ENCODE measurements around the gene ABTB2. TPM values are rescaled to one million over a fixed set of nuclear protein-coding genes. Genes with fewer than 3 reads are reported as not detected.

The ABTB2 gene
- total and polyA plus RNA-seq, 2 experiments from 2014 or later: 2.6 to 12.1 TPM

DNA sequence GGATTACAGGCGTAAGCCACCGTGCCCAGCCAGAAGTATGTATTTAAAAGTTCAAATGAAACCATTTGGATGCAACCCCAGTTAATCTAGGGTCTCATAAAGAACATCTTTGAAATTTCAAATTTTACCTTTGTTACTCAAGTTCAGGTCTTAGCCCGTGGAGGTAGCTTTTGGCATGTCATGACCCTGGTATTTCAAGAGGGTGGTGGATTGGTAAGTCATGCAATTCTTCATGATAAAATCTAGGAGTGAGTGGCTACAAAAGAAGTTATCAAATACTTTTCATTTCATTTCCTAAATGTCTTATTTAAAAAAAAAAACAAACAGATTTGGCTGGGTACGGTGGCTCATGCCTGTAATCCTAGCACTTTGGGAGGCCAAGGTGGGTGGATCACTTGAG, 80.6 kb downstream of the ABTB2 start (continued):
- TF ChIP-seq, protein P1, sequence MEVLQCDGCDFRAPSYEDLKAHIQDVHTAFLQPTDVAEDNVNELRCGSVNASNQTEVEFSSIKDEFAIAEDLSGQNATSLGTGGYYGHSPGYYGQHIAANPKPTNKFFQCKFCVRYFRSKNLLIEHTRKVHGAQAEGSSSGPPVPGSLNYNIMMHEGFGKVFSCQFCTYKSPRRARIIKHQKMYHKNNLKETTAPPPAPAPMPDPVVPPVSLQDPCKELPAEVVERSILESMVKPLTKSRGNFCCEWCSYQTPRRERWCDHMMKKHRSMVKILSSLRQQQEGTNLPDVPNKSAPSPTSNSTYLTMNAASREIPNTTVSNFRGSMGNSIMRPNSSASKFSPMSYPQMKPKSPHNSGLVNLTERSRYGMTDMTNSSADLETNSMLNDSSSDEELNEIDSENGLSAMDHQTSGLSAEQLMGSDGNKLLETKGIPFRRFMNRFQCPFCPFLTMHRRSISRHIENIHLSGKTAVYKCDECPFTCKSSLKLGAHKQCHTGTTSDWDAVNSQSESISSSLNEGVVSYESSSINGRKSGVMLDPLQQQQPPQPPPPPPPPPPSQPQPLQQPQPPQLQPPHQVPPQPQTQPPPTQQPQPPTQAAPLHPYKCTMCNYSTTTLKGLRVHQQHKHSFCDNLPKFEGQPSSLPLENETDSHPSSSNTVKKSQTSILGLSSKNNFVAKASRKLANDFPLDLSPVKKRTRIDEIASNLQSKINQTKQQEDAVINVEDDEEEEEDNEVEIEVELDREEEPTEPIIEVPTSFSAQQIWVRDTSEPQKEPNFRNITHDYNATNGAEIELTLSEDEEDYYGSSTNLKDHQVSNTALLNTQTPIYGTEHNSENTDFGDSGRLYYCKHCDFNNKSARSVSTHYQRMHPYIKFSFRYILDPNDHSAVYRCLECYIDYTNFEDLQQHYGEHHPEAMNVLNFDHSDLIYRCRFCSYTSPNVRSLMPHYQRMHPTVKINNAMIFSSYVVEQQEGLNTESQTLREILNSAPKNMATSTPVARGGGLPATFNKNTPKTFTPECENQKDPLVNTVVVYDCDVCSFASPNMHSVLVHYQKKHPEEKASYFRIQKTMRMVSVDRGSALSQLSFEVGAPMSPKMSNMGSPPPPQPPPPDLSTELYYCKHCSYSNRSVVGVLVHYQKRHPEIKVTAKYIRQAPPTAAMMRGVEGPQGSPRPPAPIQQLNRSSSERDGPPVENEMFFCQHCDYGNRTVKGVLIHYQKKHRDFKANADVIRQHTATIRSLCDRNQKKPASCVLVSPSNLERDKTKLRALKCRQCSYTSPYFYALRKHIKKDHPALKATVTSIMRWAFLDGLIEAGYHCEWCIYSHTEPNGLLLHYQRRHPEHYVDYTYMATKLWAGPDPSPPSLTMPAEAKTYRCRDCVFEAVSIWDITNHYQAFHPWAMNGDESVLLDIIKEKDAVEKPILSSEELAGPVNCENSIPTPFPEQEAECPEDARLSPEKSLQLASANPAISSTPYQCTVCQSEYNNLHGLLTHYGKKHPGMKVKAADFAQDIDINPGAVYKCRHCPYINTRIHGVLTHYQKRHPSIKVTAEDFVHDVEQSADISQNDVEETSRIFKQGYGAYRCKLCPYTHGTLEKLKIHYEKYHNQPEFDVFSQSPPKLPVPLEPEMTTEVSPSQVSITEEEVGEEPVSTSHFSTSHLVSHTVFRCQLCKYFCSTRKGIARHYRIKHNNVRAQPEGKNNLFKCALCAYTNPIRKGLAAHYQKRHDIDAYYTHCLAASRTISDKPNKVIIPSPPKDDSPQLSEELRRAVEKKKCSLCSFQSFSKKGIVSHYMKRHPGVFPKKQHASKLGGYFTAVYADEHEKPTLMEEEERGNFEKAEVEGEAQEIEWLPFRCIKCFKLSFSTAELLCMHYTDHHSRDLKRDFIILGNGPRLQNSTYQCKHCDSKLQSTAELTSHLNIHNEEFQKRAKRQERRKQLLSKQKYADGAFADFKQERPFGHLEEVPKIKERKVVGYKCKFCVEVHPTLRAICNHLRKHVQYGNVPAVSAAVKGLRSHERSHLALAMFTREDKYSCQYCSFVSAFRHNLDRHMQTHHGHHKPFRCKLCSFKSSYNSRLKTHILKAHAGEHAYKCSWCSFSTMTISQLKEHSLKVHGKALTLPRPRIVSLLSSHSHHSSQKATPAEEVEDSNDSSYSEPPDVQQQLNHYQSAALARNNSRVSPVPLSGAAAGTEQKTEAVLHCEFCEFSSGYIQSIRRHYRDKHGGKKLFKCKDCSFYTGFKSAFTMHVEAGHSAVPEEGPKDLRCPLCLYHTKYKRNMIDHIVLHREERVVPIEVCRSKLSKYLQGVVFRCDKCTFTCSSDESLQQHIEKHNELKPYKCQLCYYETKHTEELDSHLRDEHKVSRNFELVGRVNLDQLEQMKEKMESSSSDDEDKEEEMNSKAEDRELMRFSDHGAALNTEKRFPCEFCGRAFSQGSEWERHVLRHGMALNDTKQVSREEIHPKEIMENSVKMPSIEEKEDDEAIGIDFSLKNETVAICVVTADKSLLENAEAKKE (CRISPR knock-in tag; IDR thresholded peaks at IDR 0.05): no peak

DNA sequence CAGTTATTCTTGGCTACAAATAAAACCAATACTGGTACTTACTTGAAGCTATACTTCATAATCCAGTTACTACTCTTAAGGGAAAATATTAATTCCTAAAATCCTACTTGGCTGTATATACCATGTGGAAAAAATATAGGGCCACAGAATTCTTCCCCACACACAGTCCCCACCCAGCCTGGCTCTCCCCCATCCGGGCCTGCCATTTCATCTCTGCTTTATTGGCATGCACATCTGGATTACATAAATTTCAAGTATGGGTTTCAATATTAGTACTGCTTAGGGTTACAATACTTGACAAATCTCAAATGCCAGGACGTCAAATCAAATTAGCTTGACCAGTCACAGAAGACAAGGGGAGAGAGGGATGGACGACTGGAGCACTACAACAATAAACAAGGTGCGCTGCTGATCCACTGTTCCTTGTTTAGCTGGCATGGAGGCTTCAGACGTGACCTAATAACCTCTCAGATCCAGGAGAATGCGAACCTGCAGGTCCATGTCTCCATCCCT, 81.4 kb downstream of the ABTB2 start:
- no peak overlapping the region for H3K27ac ChIP-seq (ENCODE audit: low read depth)
- TF ChIP-seq, protein P1 (CRISPR knock-in tag; IDR thresholded peaks at IDR 0.05): no peak
- TF ChIP-seq EZH2 (IDR thresholded peaks at IDR 0.05; ENCODE audit: low read depth, unreplicated experiment) (no peak), ZNF114 (CRISPR knock-in tag; IDR thresholded peaks at IDR 0.05) (no peak), JUNB (IDR thresholded peaks at IDR 0.05; ENCODE audit: unreplicated experiment) (no peak), EZH2phosphoT487 (IDR thresholded peaks at IDR 0.05; ENCODE audit: unreplicated experiment) (no peak), NANOG (IDR thresholded peaks at IDR 0.05; ENCODE audit: borderline replicate concordance) (no peak), POLR2AphosphoS5 (IDR thresholded peaks at IDR 0.05; ENCODE audit: low read depth) (no peak), ZNF331 (CRISPR knock-in tag; IDR thresholded peaks at IDR 0.05; ENCODE audit: low read depth) (no peak)

More for the DNA sequence above, 81.4 kb downstream of the ABTB2 start:
- no peaks in the 10 kb centered on the region for H3F3A ChIP-seq (replicated peaks; ENCODE audit: low read depth)
- H3K79me2 ChIP-seq (replicated peaks; ENCODE audit: insufficient read depth): no peaks in the 10 kb centered on the region
- Mint-ChIP-seq H3K4me3 (no peak overlapping the region), H3K4me1 (peaks cover 11% of the 10 kb centered on the region), H3K27ac (no peak overlapping the region), H3K36me3 (ENCODE audit: low read depth) (no peaks in the 10 kb centered on the region), H3K27me3 (ENCODE audit: insufficient read depth, low read depth, poor library complexity) (peaks cover 5% of the 10 kb centered on the region), H3K9me3 (no peaks in the 10 kb centered on the region)
- H3K4me3 ChIP-seq: no peak overlapping the region
- H3K4me1 ChIP-seq (ENCODE audit: insufficient read depth): no peaks in the 10 kb centered on the region
- H3K36me3 ChIP-seq (ENCODE audit: insufficient read depth): no peaks in the 10 kb centered on the region
- H3K27me3 ChIP-seq (ENCODE audit: insufficient read depth): no peaks in the 10 kb centered on the region
- no peaks in the 10 kb centered on the region for H3K9me2 ChIP-seq (ENCODE audit: insufficient read depth)
- DNase-seq (ENCODE audit: low spot score) (no peak), ATAC-seq (no peak)
- H3K4me2 ChIP-seq: no peak overlapping the region
- no peak overlapping the region for H2AFZ ChIP-seq
- no peaks in the 10 kb centered on the region; the same call in 1 of the 2 replicates for H4K20me1 ChIP-seq (replicated peaks; ENCODE audit: insufficient read depth)

All from GM23338 (cell line).